Endodermal cell (in vitro differentiated cells): Measurements from ENCODE around the gene PRELID3B. TPM values are rescaled to one million over a fixed set of nuclear protein-coding genes. Genes with fewer than 3 reads are reported as not detected.
A peak's percentile ranks its signal among the peaks of the same experiment; 100 is the strongest.

Experiments
- DNase-seq: peaks from one replicate; pipeline ENCODE4 v3.0.0-alpha.2; 2017
- H3K27ac ChIP-seq: 2 replicates; pipeline ENCODE4 v1.5.1; 2013; ENCODE audit warnings: mild to moderate bottlenecking, low read depth, low read length, moderate library complexity
- H3K27me3 ChIP-seq: 2 replicates; pipeline ENCODE4 v1.6.1; 2013; ENCODE audit warnings: mild to moderate bottlenecking, low read length, moderate library complexity; ENCODE audit not compliant: insufficient read depth, control insufficient read depth, poor library complexity, severe bottlenecking
- H3K36me3 ChIP-seq: 2 replicates; pipeline ENCODE4 v1.7.0; 2013; ENCODE audit warnings: mild to moderate bottlenecking, low read length, moderate library complexity; ENCODE audit not compliant: control insufficient read depth, insufficient read depth
- H3K4me1 ChIP-seq: one replicate; pipeline ENCODE4 v1.7.0; 2013; ENCODE audit warnings: low read length; ENCODE audit not compliant: control insufficient read depth, insufficient read depth
- H3K4me3 ChIP-seq: 2 replicates; pipeline ENCODE4 v1.5.1; 2013; ENCODE audit warnings: mild to moderate bottlenecking, low read length, moderate library complexity
- H3K9ac ChIP-seq: 2 replicates; pipeline ENCODE4 v1.6.1; 2013; ENCODE audit warnings: mild to moderate bottlenecking, low read length, moderate library complexity; ENCODE audit not compliant: poor library complexity, severe bottlenecking; ENCODE audit errors: extremely low read depth
- H3K9me3 ChIP-seq: 2 replicates; pipeline ENCODE4 v1.6.1; 2013; ENCODE audit warnings: mild to moderate bottlenecking, low read length, moderate library complexity; ENCODE audit not compliant: control insufficient read depth
- H3K27ac Mint-ChIP-seq: 2 replicates; pipeline ENCODE4 v1.8.0; 2020; ENCODE audit warnings: mixed read lengths
- H3K27me3 Mint-ChIP-seq: 2 replicates; pipeline ENCODE4 v1.8.0; 2021; ENCODE audit warnings: mild to moderate bottlenecking, mixed read lengths; ENCODE audit not compliant: insufficient read depth
- H3K36me3 Mint-ChIP-seq: 2 replicates; pipeline ENCODE4 v1.8.0; 2020; ENCODE audit warnings: low read depth, mixed read lengths
- H3K4me1 Mint-ChIP-seq: 2 replicates; pipeline ENCODE4 v1.8.0; 2020; ENCODE audit warnings: mixed read lengths
- H3K4me3 Mint-ChIP-seq: 2 replicates; pipeline ENCODE4 v1.8.0; 2020; ENCODE audit warnings: mild to moderate bottlenecking, moderate library complexity, mixed read lengths
- H3K9me3 Mint-ChIP-seq: 2 replicates; pipeline ENCODE4 v1.8.0; 2020; ENCODE audit warnings: mild to moderate bottlenecking, mixed read lengths
- WGBS, 2 experiments: methylation state at CpG; one replicate each; pipeline versions ENCODE4 v1.1.5 to v1.1.7; 2013; ENCODE audit warnings: missing lambda C conversion rate in 2 of 2, mixed read lengths in 1 of 2; ENCODE audit not compliant: insufficient coverage in 1 of 2, insufficient read length in 1 of 2; 5-methylcytosine and 5-hydroxymethylcytosine counted together
- total RNA-seq, 2 donors: library from RNA; stranded (reverse); fragmentation: NEBNext Ultra II Directional in 1 of 2; extraction: Animal tissue kit (Norgen Biotek cat#: 25700) in 1 of 2; gene quantifications; 2 replicates in 1 of 2; 3 replicates in 1 of 2; pipeline ENCODE4 v1.2.1, GENCODE V29; 2021
- TF ChIP-seq, protein P1 (sequence below): fragments of 200-600 bp; sonication (generic); conservative IDR thresholded peaks from 2 replicates; pipeline ENCODE4 v1.5.0; 2021; ENCODE audit warnings: antibody characterized with exemption, mild to moderate bottlenecking

Gene PRELID3B
- total RNA-seq, 2 donors from 2014 or later: 48.6 to 50.8 TPM

DNA sequence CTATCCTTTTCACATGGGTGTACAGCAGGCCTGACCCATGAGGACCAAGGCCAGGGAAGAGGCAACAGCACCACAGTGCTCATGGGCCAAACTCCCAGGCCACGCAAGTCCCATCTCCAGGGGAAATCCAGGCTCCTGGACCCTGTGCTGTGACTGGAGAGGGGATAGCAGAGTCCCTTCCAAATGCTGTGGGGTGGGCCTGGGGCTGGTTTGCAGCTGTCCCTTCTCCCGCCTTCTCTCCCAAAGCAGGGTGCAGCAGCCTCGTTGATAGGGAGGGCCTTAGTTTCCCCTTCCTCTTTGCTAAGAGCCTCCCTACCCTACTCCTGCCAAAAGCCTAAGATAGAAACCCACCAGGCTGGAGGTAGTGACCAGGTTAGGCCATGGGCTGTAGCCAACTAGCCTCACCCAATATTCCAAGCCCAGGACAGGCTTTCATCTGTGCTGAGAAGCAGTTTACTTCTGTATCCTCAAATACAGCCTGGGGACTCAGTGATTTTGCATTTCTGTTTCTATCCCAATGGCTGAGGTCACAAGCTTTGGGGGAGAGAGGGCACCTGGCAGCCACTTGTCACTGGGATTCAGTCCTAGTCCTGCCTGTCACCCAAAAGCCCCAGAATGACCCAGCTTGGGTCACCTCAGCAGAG is 36.9 kb downstream of the PRELID3B start:
- WGBS, 2 experiments: 93% methylated on average over 3 of the region's 3 CpGs; no CpG with 5 or more reads in 1 of the 2 experiments
- Histone ChIP-seq H3K9ac (no peak overlapping the region), H3K27ac (no peak overlapping the region), H3K36me3 (no peaks in the 10 kb centered on the region), H3K9me3 (no peaks in the 10 kb centered on the region), H3K4me1 (no peaks in the 10 kb centered on the region), H3K27me3 (peaks cover 16% of the 10 kb centered on the region), H3K4me3 (peak overlapping the region; percentile 81)
- no peak overlapping the region for H3K27ac Mint-ChIP-seq
- H3K27me3 Mint-ChIP-seq: peaks cover 22% of the 10 kb centered on the region
- peaks cover 2% of the 10 kb centered on the region for H3K4me1 Mint-ChIP-seq
- TF ChIP-seq, protein P1, sequence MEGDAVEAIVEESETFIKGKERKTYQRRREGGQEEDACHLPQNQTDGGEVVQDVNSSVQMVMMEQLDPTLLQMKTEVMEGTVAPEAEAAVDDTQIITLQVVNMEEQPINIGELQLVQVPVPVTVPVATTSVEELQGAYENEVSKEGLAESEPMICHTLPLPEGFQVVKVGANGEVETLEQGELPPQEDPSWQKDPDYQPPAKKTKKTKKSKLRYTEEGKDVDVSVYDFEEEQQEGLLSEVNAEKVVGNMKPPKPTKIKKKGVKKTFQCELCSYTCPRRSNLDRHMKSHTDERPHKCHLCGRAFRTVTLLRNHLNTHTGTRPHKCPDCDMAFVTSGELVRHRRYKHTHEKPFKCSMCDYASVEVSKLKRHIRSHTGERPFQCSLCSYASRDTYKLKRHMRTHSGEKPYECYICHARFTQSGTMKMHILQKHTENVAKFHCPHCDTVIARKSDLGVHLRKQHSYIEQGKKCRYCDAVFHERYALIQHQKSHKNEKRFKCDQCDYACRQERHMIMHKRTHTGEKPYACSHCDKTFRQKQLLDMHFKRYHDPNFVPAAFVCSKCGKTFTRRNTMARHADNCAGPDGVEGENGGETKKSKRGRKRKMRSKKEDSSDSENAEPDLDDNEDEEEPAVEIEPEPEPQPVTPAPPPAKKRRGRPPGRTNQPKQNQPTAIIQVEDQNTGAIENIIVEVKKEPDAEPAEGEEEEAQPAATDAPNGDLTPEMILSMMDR: no peak
- no peaks in the 10 kb centered on the region for H3K9me3 Mint-ChIP-seq
- H3K4me3 Mint-ChIP-seq: peak overlapping the region; percentile 58
- peaks cover 23% of the 10 kb centered on the region for H3K36me3 Mint-ChIP-seq
- peak; percentile 28 for DNase-seq

DNA sequence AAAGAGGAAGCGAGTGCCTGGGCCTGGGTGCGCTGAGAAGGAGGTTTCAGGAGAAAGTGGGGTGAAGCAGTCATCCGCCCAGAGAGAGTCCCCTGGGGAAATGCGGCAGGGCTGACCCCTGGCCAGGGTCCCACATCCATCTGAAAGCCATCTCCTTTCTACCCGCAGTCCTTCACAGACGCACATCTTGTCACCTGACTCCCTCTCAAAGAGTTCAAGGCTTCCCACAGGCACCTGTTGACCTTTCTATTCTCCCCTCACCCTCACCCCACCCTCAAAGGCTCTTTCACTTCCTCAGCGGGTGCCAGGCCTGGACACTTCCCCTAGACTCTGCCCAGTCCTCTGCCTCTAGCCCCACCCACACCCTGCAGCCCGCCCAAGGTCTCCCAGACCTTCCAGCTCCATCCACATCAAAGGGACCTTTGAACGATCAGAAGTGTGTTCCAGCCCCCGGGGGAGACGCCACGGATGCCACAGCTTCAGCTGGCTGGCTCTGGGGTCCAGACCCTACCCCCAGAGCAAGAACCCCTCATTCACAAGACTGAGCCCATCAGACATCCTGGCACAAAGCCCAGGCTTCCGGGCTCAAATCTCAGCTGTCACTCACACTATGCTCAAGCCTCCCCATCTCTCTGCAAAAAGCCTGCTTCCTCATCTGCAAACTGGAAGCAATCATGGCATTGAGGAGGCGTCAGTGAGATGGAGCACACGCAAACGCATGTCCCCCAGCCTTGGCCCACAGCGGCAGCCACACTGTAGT is 37.6 kb downstream of the PRELID3B start:
- 94 to 95% methylated on average over 7 to 17 of the region's 17 CpGs for WGBS, 2 experiments
- Mint-ChIP-seq H3K4me3 (no peak overlapping the region), H3K36me3 (peaks cover 29% of the 10 kb centered on the region), H3K9me3 (no peaks in the 10 kb centered on the region), H3K27me3 (peaks cover 17% of the 10 kb centered on the region), H3K4me1 (peaks cover 2% of the 10 kb centered on the region), H3K27ac (no peak overlapping the region)
- Histone ChIP-seq H3K27ac (no peak overlapping the region), H3K4me1 (no peaks in the 10 kb centered on the region), H3K27me3 (peaks cover 16% of the 10 kb centered on the region), H3K4me3 (no peak overlapping the region), H3K36me3 (no peaks in the 10 kb centered on the region), H3K9ac (no peak overlapping the region), H3K9me3 (no peaks in the 10 kb centered on the region)
- TF ChIP-seq, protein P1: no peak
- DNase-seq: peak; percentile 29

GRCh38 chr20:59004493-59004762 is 38.2 kb downstream of the PRELID3B start:
- no peak for DNase-seq
- H3K36me3 Mint-ChIP-seq: peaks cover 32% of the 10 kb centered on the region
- H3K9ac ChIP-seq: no peak overlapping the region
- H3K27ac ChIP-seq: no peak overlapping the region
- no peaks in the 10 kb centered on the region for H3K36me3 ChIP-seq
- H3K27me3 Mint-ChIP-seq: peaks cover 12% of the 10 kb centered on the region
- H3K27me3 ChIP-seq: peaks cover 16% of the 10 kb centered on the region
- H3K4me1 Mint-ChIP-seq: peaks cover 2% of the 10 kb centered on the region
- H3K4me1 ChIP-seq: no peaks in the 10 kb centered on the region
- H3K4me3 ChIP-seq: no peak overlapping the region
- H3K9me3 Mint-ChIP-seq: no peaks in the 10 kb centered on the region
- WGBS, 2 experiments: 91 to 100% methylated on average over 1 to 4 of the region's 4 CpGs
- H3K9me3 ChIP-seq: no peaks in the 10 kb centered on the region
- H3K27ac Mint-ChIP-seq: peak overlapping the region; percentile 26
- H3K4me3 Mint-ChIP-seq: no peak overlapping the region
- TF ChIP-seq, protein P1: no peak
